Endothelial cell (in vitro differentiated cells): Measurements from ENCODE around the gene GPRIN1. TPM values are rescaled to one million over a fixed set of nuclear protein-coding genes. Genes with fewer than 3 reads are reported as not detected.
"Not testable (repeated sequence)": the region's sequence is repeated elsewhere in the genome, so short reads cannot be mapped to it uniquely, and the experiment has no call there.

Experiments
- DNase-seq: peaks from one replicate; pipeline ENCODE4 v3.0.0; 2021; ENCODE audit warnings: low spot score
- H3K27ac Mint-ChIP-seq: one replicate; pipeline ENCODE4 v1.8.0; 2021; ENCODE audit warnings: mixed read lengths, inconsistent platforms; ENCODE audit not compliant: unreplicated experiment
- H3K27me3 Mint-ChIP-seq: one replicate; pipeline ENCODE4 v1.8.0; 2021; ENCODE audit warnings: mild to moderate bottlenecking, moderate library complexity, mixed read lengths, inconsistent platforms; ENCODE audit not compliant: unreplicated experiment
- H3K36me3 Mint-ChIP-seq: one replicate; pipeline ENCODE4 v1.8.0; 2021; ENCODE audit warnings: mild to moderate bottlenecking, low read depth, mixed read lengths, inconsistent platforms; ENCODE audit not compliant: unreplicated experiment
- H3K4me1 Mint-ChIP-seq: one replicate; pipeline ENCODE4 v1.8.0; 2021; ENCODE audit warnings: mild to moderate bottlenecking, mixed read lengths, inconsistent platforms; ENCODE audit not compliant: unreplicated experiment
- H3K4me3 Mint-ChIP-seq: one replicate; pipeline ENCODE4 v1.8.0; 2021; ENCODE audit warnings: mild to moderate bottlenecking, mixed read lengths, inconsistent platforms; ENCODE audit not compliant: unreplicated experiment
- H3K9me3 Mint-ChIP-seq: one replicate; pipeline ENCODE4 v1.8.0; 2021; ENCODE audit warnings: mixed read lengths, inconsistent platforms; ENCODE audit not compliant: unreplicated experiment
- CTCF ChIP-seq: fragments of 200-600 bp; sonication (generic); IDR thresholded peaks from one replicate; pipeline ENCODE4 v1.5.0; 2021; ENCODE audit warnings: antibody characterized with exemption; ENCODE audit not compliant: unreplicated experiment
- total RNA-seq: library from RNA; stranded (reverse); fragmentation: NEBNext Ultra II Directional; extraction: Animal tissue kit (Norgen Biotek cat#: 25700); gene quantifications from one replicate; pipeline ENCODE4 v1.2.1, GENCODE V29; 2021; ENCODE audit not compliant: unreplicated experiment

The GPRIN1 gene
- total RNA-seq, 1 donor from 2014 or later = 3.9 TPM

- DNase-seq = no peak
- H3K4me1 Mint-ChIP-seq = peaks cover 3% of the 10 kb centered on the region
- TF ChIP-seq CTCF = no peak
- no peaks in the 10 kb centered on the region for H3K9me3 Mint-ChIP-seq
- no peak overlapping the region for H3K4me3 Mint-ChIP-seq
- peaks cover 6% of the 10 kb centered on the region for H3K36me3 Mint-ChIP-seq
- peaks cover 9% of the 10 kb centered on the region for H3K27me3 Mint-ChIP-seq
- no peak overlapping the region for H3K27ac Mint-ChIP-seq
Observed at GRCh38 chr5:176601901-176602482, 8.0 kb downstream of the GPRIN1 start.

- H3K4me3 Mint-ChIP-seq, DNase-seq, H3K36me3 Mint-ChIP-seq, H3K9me3 Mint-ChIP-seq, H3K27ac Mint-ChIP-seq, H3K4me1 Mint-ChIP-seq: not testable (repeated sequence)
- peaks cover 12% of the 10 kb centered on the region for H3K27me3 Mint-ChIP-seq
Observed at GRCh38 chr5:176599749-176600430, 10.1 kb downstream of the GPRIN1 start.

- Mint-ChIP-seq H3K36me3 (peaks cover 6% of the 10 kb centered on the region), H3K27me3 (peaks cover 15% of the 10 kb centered on the region), H3K4me1 (no peaks in the 10 kb centered on the region), H3K27ac (no peak overlapping the region), H3K9me3 (no peaks in the 10 kb centered on the region), H3K4me3 (no peak overlapping the region)
- no peak for DNase-seq
- TF ChIP-seq CTCF = no peak
Observed at GRCh38 chr5:176597417-176598389, 12.3 kb downstream of the GPRIN1 start.

- H3K4me1 Mint-ChIP-seq = no peaks in the 10 kb centered on the region
- H3K27me3 Mint-ChIP-seq = peaks cover 15% of the 10 kb centered on the region
- peaks cover 6% of the 10 kb centered on the region for H3K36me3 Mint-ChIP-seq
- no peak overlapping the region for H3K4me3 Mint-ChIP-seq
- no peak for TF ChIP-seq CTCF
- no peak overlapping the region for H3K27ac Mint-ChIP-seq
- DNase-seq = peak; percentile 61
- no peaks in the 10 kb centered on the region for H3K9me3 Mint-ChIP-seq
Observed at GRCh38 chr5:176596689-176597416, 13.1 kb downstream of the GPRIN1 start.

- no peaks in the 10 kb centered on the region for H3K9me3 Mint-ChIP-seq
- TF ChIP-seq CTCF = no peak
- H3K4me3 Mint-ChIP-seq = peak overlapping the region; percentile 53
- no peaks in the 10 kb centered on the region for H3K4me1 Mint-ChIP-seq
- H3K27me3 Mint-ChIP-seq = peaks cover 13% of the 10 kb centered on the region
- H3K36me3 Mint-ChIP-seq = peaks cover 6% of the 10 kb centered on the region
- DNase-seq = no peak
- no peak overlapping the region for H3K27ac Mint-ChIP-seq
Observed at GRCh38 chr5:176596069-176596644, 13.8 kb downstream of the GPRIN1 start.
